Erythroblast (primary cell): ENCODE measurements around the gene CHTF18.

Experiments used
- GATA1 ChIP-seq: IDR thresholded peaks from 2 replicates; pipeline ENCODE4 v1.6.1; 2011; ENCODE audit warnings: low read depth, mild to moderate bottlenecking, control low read depth, low read length, moderate library complexity
- POLR2A ChIP-seq: IDR thresholded peaks from 2 replicates; pipeline ENCODE4 v1.6.1; 2011; ENCODE audit warnings: mild to moderate bottlenecking, low read length

DNA sequence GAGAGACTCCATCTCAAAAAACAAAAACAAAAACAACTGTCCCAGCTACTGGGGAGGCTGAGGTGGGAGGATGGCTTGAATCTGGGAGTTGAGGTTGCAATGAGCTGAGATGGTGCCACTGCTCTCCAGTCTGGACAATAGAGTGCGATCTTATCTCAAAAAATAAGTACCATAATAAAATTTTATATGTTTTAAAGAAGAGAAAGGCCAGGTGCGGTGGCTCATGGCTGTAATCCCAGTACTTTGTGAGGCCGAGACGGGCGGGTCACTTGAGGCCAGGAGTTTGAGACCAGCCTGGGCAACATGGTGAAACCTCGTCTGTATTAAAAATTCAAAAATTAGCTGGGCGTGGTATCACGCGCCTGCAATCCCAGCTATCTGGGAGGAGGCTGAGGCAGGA lies 11.6 kb upstream of the CHTF18 start:
- TF ChIP-seq POLR2A = no peak
- TF ChIP-seq GATA1 = no peak
